ENCODE results near the gene DIP2C.
"Not testable (repeated sequence)": the region's sequence is repeated elsewhere in the genome, so short reads cannot be mapped to it uniquely, and the experiment has no call there.

The DIP2C gene

DNA sequence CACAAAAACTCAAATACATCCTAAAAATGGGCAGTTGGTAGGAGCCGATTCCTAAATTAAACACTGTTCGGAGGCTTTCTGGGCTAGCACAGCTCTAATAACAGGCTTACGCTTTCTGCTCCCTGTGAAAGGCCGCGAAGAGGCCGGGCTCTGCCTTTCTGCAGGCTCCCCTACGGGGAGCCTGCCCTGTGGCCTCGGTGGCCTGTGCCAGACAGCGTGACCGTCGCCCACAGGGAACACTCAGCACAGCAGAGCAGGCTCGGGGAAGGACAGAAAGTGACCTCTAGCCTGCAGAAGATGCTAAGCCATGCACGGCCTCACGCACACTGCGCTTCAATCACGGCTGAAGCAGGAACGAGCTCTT, 64.2 kb downstream of the DIP2C start:
- DNase-seq: peak in 1 of 2 experiments; percentile 7

- DNase-seq: peak; percentile 81 to 94
Observed at GRCh38 chr10:624605-625332, 64.7 kb downstream of the DIP2C start.

DNA sequence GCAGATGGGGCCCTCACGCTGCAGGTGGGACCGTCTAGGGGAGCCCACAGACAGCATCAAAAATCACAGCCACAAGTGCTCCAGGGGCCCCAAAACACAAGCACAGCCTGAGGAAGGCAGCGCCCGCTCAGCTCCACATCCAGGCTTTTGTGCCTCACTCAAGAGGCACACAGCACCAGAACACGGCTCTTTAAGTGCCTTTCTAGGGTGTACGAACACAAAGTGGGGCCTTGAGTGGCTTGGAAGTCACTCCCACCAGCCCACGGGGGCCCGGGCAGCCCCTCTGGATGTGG, 65.2 kb downstream of the DIP2C start:
- DNase-seq: no peak

DNA sequence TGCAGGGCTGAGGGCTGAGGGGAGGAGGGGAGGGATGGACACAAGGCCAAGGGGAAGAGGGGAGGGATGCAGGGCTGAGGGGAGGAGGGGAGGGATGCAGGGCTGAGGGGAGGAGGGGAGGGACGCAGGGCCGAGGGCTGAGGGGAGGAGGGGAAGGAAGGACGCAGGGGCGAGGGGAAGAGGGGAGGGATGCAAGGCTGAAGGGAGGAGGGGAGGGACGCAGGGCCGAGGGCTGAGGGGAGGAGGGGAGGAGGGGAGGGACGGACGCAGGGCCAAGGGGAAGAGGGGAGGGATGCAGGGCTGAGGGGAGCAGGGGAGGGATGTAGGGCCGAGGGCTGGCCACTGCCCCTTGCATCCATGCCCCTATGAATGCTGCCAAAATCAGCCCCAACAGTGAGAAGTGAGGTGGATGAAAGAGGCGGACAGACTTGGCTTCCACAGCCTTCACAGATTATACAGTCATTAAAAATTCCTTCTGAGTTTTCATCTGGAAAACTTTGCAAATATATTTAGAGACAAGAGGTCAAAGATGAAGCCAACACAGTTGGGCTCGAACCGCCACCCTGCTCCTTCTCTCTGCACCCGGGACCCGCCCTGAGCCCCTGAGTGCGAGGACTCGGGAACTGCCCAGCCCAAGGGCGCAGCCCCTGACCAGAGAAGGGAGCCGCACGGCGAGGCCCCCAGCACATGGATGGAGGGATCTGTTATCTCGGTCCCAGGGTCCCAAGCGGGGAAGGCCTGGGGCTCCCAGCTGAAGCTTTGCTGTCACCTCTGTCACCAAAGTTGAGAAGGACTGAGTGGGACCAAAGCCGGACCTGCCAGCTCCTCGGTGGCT, 65.8 kb downstream of the DIP2C start:
- DNase-seq: no peak

- DNase-seq: no peak
Observed at GRCh38 chr10:623014-623413, 66.5 kb downstream of the DIP2C start.

- no peak for DNase-seq
Observed at GRCh38 chr10:621981-622740, 67.3 kb downstream of the DIP2C start.

DNA sequence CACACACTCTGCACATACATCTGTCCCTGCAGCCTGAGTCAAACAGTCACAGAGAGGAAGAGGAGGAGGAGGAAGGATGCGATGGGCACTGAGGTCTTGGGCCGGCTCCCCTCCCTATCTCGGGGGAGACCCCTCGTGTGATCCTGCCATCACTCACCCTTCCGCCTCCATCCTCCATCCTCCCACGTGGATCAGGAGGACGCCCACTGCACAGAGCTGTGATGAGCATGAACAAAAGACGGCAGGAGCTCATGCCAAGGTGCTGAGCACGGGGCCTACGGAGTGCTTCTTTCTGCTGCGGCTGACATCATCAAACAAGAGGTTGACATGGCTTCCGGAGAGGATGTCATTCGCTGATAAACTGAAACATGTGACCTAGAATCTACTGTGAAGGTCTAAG, 68.0 kb downstream of the DIP2C start:
- DNase-seq: no peak

GRCh38 chr10:620971-621370, 68.5 kb downstream of the DIP2C start:
- no peak for DNase-seq

DNA sequence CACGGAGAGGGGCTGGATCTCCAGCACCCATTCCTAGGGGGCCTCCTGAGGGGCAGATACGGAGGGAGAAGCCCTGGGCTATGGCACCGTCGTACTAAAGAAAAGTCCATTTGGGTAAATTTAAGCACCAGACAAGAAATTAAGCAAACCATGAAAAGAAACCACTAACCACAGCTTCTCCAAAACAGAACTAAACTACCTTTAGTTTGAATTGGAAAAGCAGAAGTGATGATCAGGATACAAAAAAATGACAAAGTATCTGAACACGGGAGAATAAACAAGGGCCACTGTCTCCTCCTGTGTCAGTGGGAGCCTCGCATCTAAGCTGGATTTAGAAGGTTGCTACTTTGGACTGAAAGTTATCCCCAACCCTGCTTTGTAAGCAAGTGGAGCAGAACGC, 69.1 kb downstream of the DIP2C start:
- DNase-seq: no peak

GRCh38 chr10:619710-620109, 69.8 kb downstream of the DIP2C start:
- no peak for DNase-seq

DNA sequence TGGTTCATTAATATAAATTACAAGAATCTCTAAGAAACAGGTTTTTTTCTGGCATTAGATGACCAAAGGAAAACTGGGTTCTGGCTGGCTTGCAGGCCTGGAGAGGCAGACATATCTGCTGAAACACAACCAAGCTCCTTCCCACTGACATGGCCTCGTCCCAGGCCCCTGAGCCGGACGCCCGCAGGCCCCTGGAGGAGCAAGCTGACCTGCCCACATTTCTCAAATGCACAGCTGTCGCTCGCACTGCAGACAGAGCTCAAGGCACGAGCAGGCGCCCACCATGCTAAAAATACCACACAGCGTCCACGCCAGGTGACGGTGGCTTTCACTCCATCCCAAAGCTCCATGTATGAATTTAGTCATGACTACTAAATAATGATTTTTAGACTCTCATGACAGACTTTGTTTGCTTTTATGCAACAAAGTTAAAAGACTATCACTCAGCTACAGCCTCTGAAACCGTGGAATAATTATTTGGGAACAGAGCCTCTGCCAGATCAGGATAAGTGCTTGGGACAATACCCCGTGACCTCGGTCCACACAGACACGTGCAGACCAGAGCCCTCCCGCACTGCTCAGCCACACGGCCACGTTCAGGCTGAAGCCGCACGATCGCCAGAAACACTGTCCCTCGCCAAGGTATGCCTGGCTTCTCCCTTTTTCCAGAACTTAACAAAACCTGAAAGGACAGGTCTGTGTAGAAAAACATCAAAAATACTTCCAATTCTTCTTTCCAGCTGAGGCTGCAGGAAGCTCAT, 71.1 kb downstream of the DIP2C start:
- no peak for DNase-seq

- no peak for DNase-seq
Observed at GRCh38 chr10:617471-617870, 72.0 kb downstream of the DIP2C start.

- DNase-seq: no peak
Observed at GRCh38 chr10:615583-616152, 73.8 kb downstream of the DIP2C start.

- DNase-seq: no peak
Observed at GRCh38 chr10:614790-615582, 74.5 kb downstream of the DIP2C start.

GRCh38 chr10:614139-614711, 75.2 kb downstream of the DIP2C start:
- no peak for DNase-seq

DNA sequence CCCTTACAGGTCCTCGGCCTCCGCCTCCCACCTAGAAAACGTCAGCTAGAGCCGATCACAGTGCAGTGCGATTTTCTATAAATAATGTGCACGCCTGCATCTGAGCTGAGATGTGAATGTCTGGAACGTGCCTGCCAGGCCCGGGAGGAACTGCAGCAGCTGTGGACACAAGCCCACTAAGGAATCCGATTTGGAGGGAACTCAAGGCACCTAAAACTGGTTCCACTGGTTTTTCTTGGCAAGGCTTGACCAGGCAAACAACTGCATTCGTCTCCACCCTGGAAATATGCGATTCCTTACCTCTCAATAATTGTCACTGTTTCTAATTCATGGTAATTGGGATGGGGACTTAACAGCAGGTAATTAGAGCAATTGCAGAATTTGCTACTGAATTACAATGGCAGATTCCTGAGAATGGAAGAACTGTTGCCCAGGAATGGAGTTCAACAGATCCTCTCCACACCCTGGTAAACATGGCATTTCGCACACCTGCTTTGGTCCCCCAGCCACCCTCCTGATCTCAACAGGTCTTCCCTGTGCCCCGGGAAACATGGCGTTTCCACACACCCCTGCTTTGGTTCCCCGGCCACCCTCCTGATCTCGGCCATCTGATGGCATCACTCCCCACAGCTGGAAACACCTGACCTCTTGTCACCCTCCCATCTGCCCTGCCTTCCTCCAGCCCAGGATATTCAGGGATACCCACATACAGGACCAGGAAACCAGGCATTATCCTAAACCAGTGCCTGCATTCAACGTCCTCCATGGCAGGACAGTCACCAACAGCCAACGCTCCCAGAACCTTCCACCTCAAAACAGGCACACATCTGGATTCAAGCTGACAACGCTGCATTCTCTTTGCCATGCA, 76.0 kb downstream of the DIP2C start:
- peak; percentile 21 to 65 for DNase-seq

GRCh38 chr10:612696-613095, 76.8 kb downstream of the DIP2C start:
- DNase-seq: no peak

DNA sequence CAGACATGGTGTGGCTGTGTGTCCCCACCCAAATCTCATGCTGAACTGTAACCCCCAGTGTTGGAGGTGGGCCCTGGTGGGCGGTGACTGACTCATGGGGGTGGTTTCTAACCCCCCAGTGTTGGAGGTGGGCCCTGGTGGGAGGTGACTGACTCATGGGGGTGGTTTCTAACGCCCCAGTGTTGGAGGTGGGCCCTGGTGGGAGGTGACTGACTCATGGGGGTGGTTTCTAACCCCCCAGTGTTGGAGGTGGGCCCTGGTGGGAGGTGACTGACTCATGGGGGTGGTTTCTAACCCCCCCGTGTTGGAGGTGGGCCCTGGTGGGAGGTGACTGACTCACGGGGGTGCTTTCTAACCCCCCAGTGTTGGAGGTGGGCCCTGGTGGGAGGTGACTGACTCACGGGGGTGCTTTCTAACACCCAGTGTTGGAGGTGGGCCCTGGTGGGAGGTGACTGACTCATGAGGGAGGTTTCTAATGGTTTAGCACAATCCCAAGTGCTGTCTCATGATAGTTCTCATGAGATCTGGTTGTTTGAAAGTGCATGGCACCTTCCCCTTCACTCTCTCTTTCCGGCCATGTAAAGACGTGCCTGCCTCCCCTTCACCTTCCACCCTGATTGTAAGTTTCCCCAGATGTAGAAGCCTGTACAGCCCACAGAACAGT, 78.7 kb downstream of the DIP2C start:
- DNase-seq: not testable (repeated sequence)

GRCh38 chr10:609868-610545, 79.5 kb downstream of the DIP2C start:
- no peak for DNase-seq
